Activated naive CD4-positive, alpha-beta T cell treated with Interleukin-2 at 50 U/mL for 16 hours (primary cell): ENCODE measurements around the gene GNB1.

Experiments
- DNase-seq: peaks from one replicate; pipeline ENCODE4 v3.0.0-alpha.2; 2020

The GNB1 gene

GRCh38 chr1:1779691-1780597, 110.9 kb downstream of the GNB1 start:
- peak; percentile 54 for DNase-seq

GRCh38 chr1:1779320-1779675, 111.6 kb downstream of the GNB1 start:
- no peak for DNase-seq

- DNase-seq: peak; percentile 76
These were observed 112.1 kb downstream of the GNB1 start for GRCh38 chr1:1778663-1779319.

- DNase-seq: peak; percentile 75
These were observed 112.8 kb downstream of the GNB1 start, which contains the start of gene NADK for GRCh38 chr1:1777950-1778662. Gene NADK (minus strand): TSS chr1:1778470. CDS start chr1:1765406, 13,064 bp downstream.

- no peak for DNase-seq
These were observed 113.3 kb downstream of the GNB1 start for GRCh38 chr1:1777583-1777899.

- DNase-seq: no peak
These were observed 114.0 kb downstream of the GNB1 start for GRCh38 chr1:1776672-1777582.

GRCh38 chr1:1775327-1776226, 115.3 kb downstream of the GNB1 start:
- no peak for DNase-seq

- DNase-seq: no peak
These were observed 117.0 kb downstream of the GNB1 start for GRCh38 chr1:1773874-1774273.

GRCh38 chr1:1771096-1771495, 119.8 kb downstream of the GNB1 start:
- DNase-seq: no peak

- no peak for DNase-seq
These were observed 120.8 kb downstream of the GNB1 start for GRCh38 chr1:1770102-1770501.

GRCh38 chr1:1768249-1768992, 122.5 kb downstream of the GNB1 start:
- DNase-seq: no peak

- DNase-seq: no peak
These were observed 125.9 kb downstream of the GNB1 start for GRCh38 chr1:1764876-1765470.

- no peak for DNase-seq
These were observed 126.9 kb downstream of the GNB1 start for GRCh38 chr1:1763657-1764621.

- no peak for DNase-seq
These were observed 129.1 kb downstream of the GNB1 start for GRCh38 chr1:1761504-1762376.

- DNase-seq: no peak
These were observed 130.2 kb downstream of the GNB1 start for GRCh38 chr1:1760715-1761114.

- no peak for DNase-seq
These were observed 130.6 kb downstream of the GNB1 start for GRCh38 chr1:1760345-1760650.

GRCh38 chr1:1759456-1760344, 131.2 kb downstream of the GNB1 start:
- no peak for DNase-seq
